ENCODE data around the gene ZFAND6.
"Not testable (repeated sequence)": the region's sequence is repeated elsewhere in the genome, so short reads cannot be mapped to it uniquely, and the experiment has no call there.

The ZFAND6 gene

DNA sequence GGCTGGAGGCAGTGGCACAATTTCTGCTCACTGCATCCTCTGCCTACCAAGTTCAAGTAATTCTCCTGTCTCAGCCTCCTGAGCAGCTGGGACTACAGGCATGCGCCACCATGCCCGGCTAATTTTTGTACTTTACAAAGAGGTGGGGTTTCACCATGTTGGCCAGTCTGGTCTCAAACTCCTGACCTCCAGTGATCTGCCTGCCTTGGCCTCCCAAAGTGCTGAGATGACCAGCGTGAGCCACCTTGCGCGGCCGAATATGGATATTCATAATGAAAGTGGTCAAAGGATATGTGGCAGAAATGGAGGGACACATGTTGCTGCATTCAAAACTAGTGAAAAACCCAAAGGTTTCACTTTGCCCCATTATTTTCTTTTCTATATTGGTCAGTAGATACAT, 40.2 kb downstream of the ZFAND6 start:
- DNase-seq = not testable (repeated sequence)

GRCh38 chr15:80100247-80100646, 40.8 kb downstream of the ZFAND6 start:
- DNase-seq = no peak

GRCh38 chr15:80105193-80105592, 45.7 kb downstream of the ZFAND6 start:
- DNase-seq = no peak

- DNase-seq = no peak
Measured at GRCh38 chr15:80105595-80105994, 46.1 kb downstream of the ZFAND6 start.

GRCh38 chr15:80106051-80106450, 46.6 kb downstream of the ZFAND6 start:
- DNase-seq = no peak

- DNase-seq = no peak
Measured at GRCh38 chr15:80107204-80107603, 47.7 kb downstream of the ZFAND6 start.

DNA sequence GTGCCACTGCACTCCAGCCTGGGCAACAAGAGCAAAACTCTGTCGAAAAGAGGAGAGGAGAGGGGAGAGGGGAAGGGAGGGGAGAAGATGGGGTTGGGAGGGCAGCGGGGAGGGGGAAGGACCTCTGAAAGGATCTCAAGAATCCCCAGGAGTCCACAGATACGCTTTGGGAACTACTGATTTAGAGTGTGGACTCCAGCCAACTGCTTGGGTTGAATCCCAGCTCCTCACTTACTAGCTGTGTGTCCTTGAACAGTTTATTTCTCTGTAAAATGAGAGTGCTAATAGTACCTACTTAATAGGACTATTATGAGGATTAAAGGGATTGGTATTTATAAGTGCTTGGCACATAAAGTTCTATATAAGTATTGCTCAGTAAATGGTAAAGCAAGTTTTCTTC, 48.3 kb downstream of the ZFAND6 start:
- no peak for DNase-seq

- no peak for DNase-seq
Measured at GRCh38 chr15:80109388-80109787, 49.9 kb downstream of the ZFAND6 start.

GRCh38 chr15:80110920-80111319, 51.4 kb downstream of the ZFAND6 start:
- DNase-seq = no peak

DNA sequence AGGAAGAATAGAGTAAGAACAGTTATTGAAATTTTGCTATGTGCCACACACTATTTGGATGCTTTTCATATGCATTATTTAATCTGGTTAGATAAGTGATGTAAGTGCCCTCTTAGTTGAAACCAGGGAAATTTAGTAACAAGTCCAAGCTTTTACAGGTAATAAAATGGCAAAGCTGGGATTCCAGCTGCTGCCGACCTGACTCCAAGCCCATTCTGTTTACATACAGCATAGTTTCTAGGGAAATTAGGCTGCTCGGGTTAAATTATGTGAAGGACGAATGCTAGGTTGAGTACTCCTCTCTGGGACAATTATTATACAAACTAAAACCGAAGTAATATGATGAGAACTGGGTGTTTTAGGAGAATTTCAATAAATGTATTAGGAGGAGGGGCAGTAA, 54.6 kb downstream of the ZFAND6 start:
- no peak for DNase-seq

DNA sequence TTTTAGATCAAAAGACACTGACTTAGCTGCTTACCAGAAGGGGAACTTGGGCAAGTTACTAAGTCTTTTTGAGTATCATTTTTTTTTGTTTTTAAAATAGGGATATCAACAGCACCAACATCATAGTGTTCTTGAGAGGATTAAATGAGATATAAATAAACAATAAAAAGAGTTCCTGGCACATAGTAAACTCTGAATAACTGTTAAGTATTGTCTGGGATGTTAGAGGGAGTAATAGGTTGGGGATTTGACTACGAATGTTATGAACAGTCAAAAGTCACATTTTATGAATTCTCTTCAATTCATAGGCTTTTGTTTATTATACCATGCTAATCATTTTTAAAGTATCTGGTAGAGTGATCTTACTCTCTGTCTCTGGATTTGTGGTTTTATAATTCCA, 55.5 kb downstream of the ZFAND6 start:
- DNase-seq = no peak

DNA sequence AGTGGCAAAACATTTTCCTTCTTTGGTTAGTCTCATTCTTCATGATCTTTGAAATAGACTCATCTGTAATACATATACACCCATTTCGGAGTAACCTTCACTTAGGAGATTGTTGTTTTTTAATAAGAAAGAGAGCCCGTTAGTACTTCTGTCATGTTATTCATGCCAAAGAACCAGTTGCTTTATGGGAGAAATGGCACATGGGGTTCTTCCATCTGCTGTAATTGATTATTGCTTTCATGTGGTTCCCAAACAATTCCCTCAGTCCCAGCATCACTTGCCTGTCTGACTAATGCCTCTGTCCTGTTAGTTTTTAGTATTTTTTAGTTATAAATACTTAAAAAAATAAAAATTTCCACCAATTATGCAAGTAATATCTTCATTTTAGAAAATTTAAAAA, 59.5 kb downstream of the ZFAND6 start:
- DNase-seq = no peak

- no peak for DNase-seq
Measured at GRCh38 chr15:80120636-80121035, 61.2 kb downstream of the ZFAND6 start.

DNA sequence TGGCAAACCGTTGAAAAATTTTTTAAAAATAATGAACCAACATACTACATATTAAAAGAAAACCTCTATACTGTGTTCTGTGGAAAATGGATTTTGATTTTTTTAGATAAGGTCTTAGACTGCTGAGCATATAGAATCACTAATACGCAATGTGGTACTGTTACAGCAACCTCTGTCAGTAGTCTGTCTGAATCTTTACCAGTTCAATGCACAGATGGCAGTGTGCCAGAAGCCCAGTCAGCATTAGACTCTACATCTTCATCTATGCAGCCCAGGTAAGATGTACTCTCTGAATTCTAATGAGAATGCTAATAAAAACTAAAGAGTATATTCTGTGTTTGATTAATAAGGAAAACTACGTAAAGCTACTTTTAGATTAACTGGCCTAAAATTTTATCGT, 62.1 kb downstream of the ZFAND6 start:
- no peak for DNase-seq

DNA sequence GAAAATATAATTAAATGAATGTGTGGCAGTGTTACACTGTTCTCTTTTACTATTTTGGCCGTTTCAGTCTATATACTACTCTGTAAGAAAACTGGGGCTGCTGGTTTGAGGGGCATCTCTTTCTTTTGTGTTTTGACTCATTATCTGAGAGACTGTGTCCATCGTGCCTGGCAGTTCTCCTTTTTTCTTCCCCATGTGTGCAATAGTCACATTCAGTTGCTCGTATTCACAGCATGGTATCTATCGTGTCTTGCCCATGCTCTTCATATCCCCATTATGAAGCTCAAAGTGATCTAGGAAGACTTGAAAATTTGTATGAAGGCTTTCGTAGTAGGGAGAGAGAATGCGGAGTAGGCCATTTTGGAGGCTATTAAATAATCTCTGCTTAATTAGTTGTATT, 63.6 kb downstream of the ZFAND6 start:
- DNase-seq = no peak

- DNase-seq = not testable (repeated sequence)
Measured at GRCh38 chr15:80127253-80127652, 67.8 kb downstream of the ZFAND6 start.

- no peak for DNase-seq
Measured at GRCh38 chr15:80127911-80128310, 68.4 kb downstream of the ZFAND6 start.

DNA sequence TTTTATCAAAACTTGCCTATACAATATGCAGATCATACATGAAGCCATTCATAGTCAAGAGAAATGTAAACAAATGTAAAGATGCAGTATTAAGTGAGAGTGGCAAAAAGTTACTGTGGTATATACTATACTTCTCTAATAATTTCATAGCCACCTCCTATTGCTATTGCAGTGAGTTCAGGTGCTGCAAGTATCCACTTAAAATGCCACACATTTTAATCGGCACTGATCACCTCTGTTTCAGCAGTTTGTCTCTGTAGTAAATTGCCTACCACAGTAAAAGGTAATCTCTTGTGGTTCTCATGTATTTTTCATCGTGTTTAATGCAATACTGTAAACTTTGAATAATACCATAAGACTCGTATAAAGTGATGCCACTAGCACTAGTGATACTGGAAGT, 72.9 kb downstream of the ZFAND6 start:
- DNase-seq = no peak

- no peak for DNase-seq
Measured at GRCh38 chr15:80136854-80137253, 77.4 kb downstream of the ZFAND6 start.

DNA sequence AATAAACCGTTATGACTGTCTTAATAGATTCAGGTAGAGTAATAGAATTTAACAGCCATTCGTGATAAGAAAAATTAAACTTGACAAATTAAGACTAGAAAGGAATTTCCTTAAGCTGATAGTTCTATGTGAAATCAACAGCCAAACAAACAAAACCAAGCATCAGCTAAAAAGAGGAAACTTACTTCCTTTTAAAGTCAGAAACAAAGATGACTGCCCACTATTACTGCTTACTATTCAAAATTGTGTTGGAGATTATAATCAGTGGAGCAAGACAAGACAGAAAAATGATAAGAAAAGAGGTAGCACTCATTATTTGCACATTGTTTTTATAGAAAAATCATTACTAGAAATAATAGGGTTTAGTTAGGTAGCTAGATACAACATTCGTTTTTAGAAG, 79.5 kb downstream of the ZFAND6 start:
- DNase-seq = no peak

DNA sequence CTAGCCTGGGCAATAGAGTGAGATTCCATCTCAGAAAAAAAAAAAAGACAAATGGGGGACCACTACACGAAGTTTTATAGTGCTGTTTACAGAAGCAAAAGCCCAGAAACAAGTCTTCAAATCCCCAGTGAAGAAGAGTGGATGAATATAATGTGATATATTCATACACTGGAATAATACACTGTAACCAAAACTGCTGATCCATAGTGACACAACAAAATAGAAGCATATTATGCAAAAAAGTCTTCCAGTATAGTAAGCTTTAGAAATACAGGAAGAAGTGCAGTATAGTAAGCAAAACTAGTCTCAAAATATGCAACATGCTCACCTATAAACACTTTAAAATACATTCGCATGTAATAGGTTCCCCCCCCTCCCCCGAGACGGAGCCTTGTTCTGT, 81.4 kb downstream of the ZFAND6 start:
- DNase-seq = no peak

DNA sequence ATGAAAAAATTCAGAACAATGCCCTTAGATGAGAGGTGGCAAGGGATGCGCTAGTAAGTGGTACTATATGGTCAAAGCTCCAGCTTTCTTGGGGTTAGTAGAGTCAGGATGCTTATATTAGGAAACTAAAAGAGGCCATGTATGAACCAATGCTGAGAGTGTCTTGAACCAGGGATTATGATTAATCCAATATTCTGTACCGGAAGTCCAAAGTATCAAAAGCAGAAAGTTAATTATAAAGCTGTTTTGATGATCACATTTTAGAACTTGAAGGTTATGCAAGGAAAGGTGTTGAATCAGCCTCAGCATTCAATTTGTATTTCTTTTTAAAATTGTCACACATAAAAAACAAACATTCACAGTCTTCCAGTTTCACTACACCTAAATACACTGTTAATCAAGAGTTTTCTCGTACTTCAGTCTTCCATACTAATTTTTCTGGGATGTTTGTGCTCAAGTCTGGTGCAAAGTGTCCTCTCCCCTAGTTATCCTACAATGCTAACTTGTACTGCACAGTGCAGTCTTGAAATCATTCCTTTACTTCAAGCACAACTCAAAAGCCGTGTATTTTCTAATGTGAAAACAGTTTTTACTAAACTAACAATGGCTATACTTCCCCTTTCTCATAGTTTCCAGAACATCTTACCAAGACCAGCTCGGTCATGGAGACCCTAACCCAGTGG, 82.6 kb downstream of the ZFAND6 start:
- no peak for DNase-seq

- DNase-seq = no peak
Measured at GRCh38 chr15:80142646-80143045, 83.2 kb downstream of the ZFAND6 start.

DNA sequence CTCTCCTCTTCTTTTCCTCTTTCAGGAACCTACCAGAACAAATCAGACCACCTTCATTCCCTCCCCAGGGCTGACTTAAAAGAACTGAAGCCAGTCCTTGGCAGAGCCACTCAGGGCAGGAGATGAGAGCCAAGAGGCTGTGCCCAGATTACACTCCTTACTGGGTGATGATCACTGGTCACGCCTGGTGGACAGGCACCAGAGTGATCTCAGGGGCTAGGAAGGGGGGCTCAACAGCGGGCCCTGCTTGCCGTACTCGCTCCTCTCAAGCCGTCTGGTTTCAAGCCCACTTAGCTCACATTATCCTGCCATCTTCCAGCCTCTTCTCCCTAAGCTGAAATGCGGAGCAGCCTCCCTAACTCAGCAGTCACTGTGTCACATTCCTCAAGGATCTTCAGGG, 91.7 kb downstream of the ZFAND6 start:
- no peak for DNase-seq

- no peak for DNase-seq
Measured at GRCh38 chr15:80151576-80151975, 92.1 kb downstream of the ZFAND6 start.
